H1 (cell line): ENCODE data around the gene PROZ. TPM values are rescaled to one million over a fixed set of nuclear protein-coding genes. Genes with fewer than 3 reads are reported as not detected.

Experiments
- CTCF ChIA-PET: fragments of 300-600 bp; sonication (Branson Sonifier 250); formaldehyde crosslinking; loops from one replicate; lab custom pipeline; 2021; ENCODE audit not compliant: partially characterized antibody; lab: Charles Lee
- POLR2A ChIA-PET: fragments of 300-600 bp; sonication (Branson Sonifier 250); formaldehyde crosslinking; loops from one replicate; lab custom pipeline; 2021; ENCODE audit warnings: inconsistent platforms; ENCODE audit not compliant: partially characterized antibody; lab: Charles Lee
- DNase-seq, 2 experiments: peaks; one replicate each; pipeline versions ENCODE4 v3.0.0 to v3.0.0-alpha.2; 2010 to 2022; ENCODE audit warnings: low spot score in 2 of 2, low read depth in 1 of 2, mixed read lengths in 1 of 2
- FAIRE-seq: peaks from 2 replicates; lab custom pipeline; 2011; peaks lifted over from hg19 to GRCh38; lab: Jason Lieb, UNC
- H2AFZ ChIP-seq: 2 replicates; pipeline ENCODE4 v1.8.1; 2012; ENCODE audit warnings: low read length, inconsistent platforms
- H2AK5ac ChIP-seq: 2 replicates; pipeline ENCODE4 v1.6.1; 2013; ENCODE audit warnings: low read depth, low read length
- H2BK120ac ChIP-seq: replicated peaks from 2 replicates; pipeline ENCODE3; 2013; ENCODE audit warnings: low read depth, low read length, inconsistent platforms
- H2BK12ac ChIP-seq: 2 replicates; pipeline ENCODE4 v1.6.1; 2013; ENCODE audit warnings: low read depth, low read length
- H2BK15ac ChIP-seq: 2 replicates; pipeline ENCODE4 v1.6.1; 2013; ENCODE audit warnings: low read length
- H2BK20ac ChIP-seq: 2 replicates; pipeline ENCODE4 v1.6.1; 2013; ENCODE audit warnings: low read length
- H2BK5ac ChIP-seq: 2 replicates; pipeline ENCODE4 v1.6.1; 2013; ENCODE audit warnings: low read depth, low read length
- H3K14ac ChIP-seq: 2 replicates; pipeline ENCODE4 v1.6.1; 2013; ENCODE audit warnings: inconsistent platforms; ENCODE audit not compliant: insufficient read length
- H3K18ac ChIP-seq: 2 replicates; pipeline ENCODE4 v1.6.1; 2013; ENCODE audit warnings: low read length; ENCODE audit errors: extremely low read depth
- H3K23ac ChIP-seq: 2 replicates; pipeline ENCODE4 v1.6.1; 2013; ENCODE audit warnings: inconsistent platforms; ENCODE audit not compliant: insufficient read length
- H3K23me2 ChIP-seq: 2 replicates; pipeline ENCODE4 v1.6.1; 2013; ENCODE audit warnings: low read depth, low read length
- H3K27ac ChIP-seq: 2 replicates; pipeline ENCODE4 v1.6.1; 2011; ENCODE audit warnings: low read depth, low read length, inconsistent platforms
- H3K27me3 ChIP-seq, 4 experiments: replicated peaks in 1 of 4; 1 replicate in 1 of 4; 2 replicates in 3 of 4; pipeline versions ENCODE4 v1.6.1 to v1.8.1; 2011 to 2013; ENCODE audit warnings: low read length in 3 of 4, mild to moderate bottlenecking in 3 of 4, inconsistent platforms in 2 of 4, mixed read lengths in 2 of 4, moderate library complexity in 1 of 4; ENCODE audit not compliant: control insufficient read depth in 3 of 4, insufficient read depth in 3 of 4; ENCODE audit errors: extremely low read depth in 1 of 4
- H3K36me3 ChIP-seq, 4 experiments: 2 replicates each; pipeline versions ENCODE4 v1.6.1 to v1.8.1; 2011 to 2013; ENCODE audit warnings: mild to moderate bottlenecking in 4 of 4, low read length in 3 of 4, moderate library complexity in 2 of 4, control low read depth in 1 of 4, inconsistent platforms in 1 of 4; ENCODE audit not compliant: insufficient read depth in 4 of 4, control insufficient read depth in 2 of 4
- H3K4ac ChIP-seq: replicated peaks from 2 replicates; pipeline ENCODE3; 2013; ENCODE audit warnings: low read length, low read depth, mixed read lengths, inconsistent platforms; ENCODE audit not compliant: insufficient read length
- H3K4me1 ChIP-seq, 4 experiments: replicated peaks in 1 of 4; 1 replicate in 1 of 4; 2 replicates in 3 of 4; pipeline versions ENCODE4 v1.6.1 to v1.8.1; 2011 to 2013; ENCODE audit warnings: low read length in 3 of 4, inconsistent platforms in 2 of 4, mixed read lengths in 1 of 4; ENCODE audit not compliant: insufficient read depth in 4 of 4, control insufficient read depth in 3 of 4
- H3K4me2 ChIP-seq, 2 experiments: 2 replicates each; pipeline versions ENCODE4 v1.6.1 to v1.8.1; 2011 to 2013; ENCODE audit warnings: low read depth in 2 of 2, low read length in 2 of 2, control low read depth in 1 of 2, inconsistent platforms in 1 of 2, mild to moderate bottlenecking in 1 of 2; ENCODE audit not compliant: insufficient read depth in 1 of 2
- H3K4me3 ChIP-seq, 4 experiments: fragments of 200-600, 300-600 bp in 1 of 4; sonication (generic), shearing (Covaris generic), sonication (Bioruptor Twin) in 1 of 4; 2 replicates each; pipeline versions ENCODE4 v1.5.1 to v1.8.1; 2011 to 2016; ENCODE audit warnings: low read length in 4 of 4, low read depth in 3 of 4, control low read depth in 2 of 4, inconsistent platforms in 2 of 4, mild to moderate bottlenecking in 2 of 4, mixed read lengths in 1 of 4, moderate library complexity in 1 of 4; ENCODE audit not compliant: insufficient read depth in 2 of 4; ENCODE audit errors: extremely low read depth in 1 of 4
- H3K56ac ChIP-seq: replicated peaks from 2 replicates; pipeline ENCODE3; 2013; ENCODE audit warnings: low read depth, mild to moderate bottlenecking, mixed read lengths, low read length, inconsistent platforms; ENCODE audit not compliant: insufficient read length
- H3K79me1 ChIP-seq: 2 replicates; pipeline ENCODE4 v1.6.1; 2013; ENCODE audit warnings: low read depth, low read length, control low read depth
- H3K79me2 ChIP-seq, 2 experiments: 2 replicates each; pipeline versions ENCODE4 v1.6.1 to v1.8.1; 2012 to 2013; ENCODE audit warnings: low read length in 2 of 2, mild to moderate bottlenecking in 2 of 2, inconsistent platforms in 1 of 2; ENCODE audit not compliant: insufficient read depth in 2 of 2, control insufficient read depth in 1 of 2
- H3K9ac ChIP-seq, 4 experiments: replicated peaks in 1 of 4; 1 replicate in 1 of 4; 2 replicates in 3 of 4; pipeline versions ENCODE4 v1.6.1 to v1.8.1; 2011 to 2013; ENCODE audit warnings: low read depth in 3 of 4, low read length in 3 of 4, control low read depth in 2 of 4, mild to moderate bottlenecking in 2 of 4, moderate library complexity in 2 of 4, inconsistent platforms in 1 of 4; ENCODE audit errors: extremely low read depth in 1 of 4
- H3K9me3 ChIP-seq, 2 experiments: 2 replicates each; pipeline versions ENCODE4 v1.6.1 to v1.8.1; 2012 to 2013; ENCODE audit warnings: mild to moderate bottlenecking in 2 of 2, moderate library complexity in 2 of 2, control low read depth in 1 of 2, inconsistent platforms in 1 of 2, low read depth in 1 of 2, low read length in 1 of 2, mixed read lengths in 1 of 2; ENCODE audit not compliant: insufficient read depth in 2 of 2
- H4K20me1 ChIP-seq, 2 experiments: replicated peaks in 1 of 2; 2 replicates each; pipeline versions ENCODE3 to v1.8.1; 2011 to 2013; ENCODE audit warnings: inconsistent platforms in 2 of 2, low read length in 2 of 2, mild to moderate bottlenecking in 1 of 2; ENCODE audit not compliant: insufficient read depth in 2 of 2, control insufficient read depth in 1 of 2
- H4K5ac ChIP-seq: 2 replicates; pipeline ENCODE4 v1.6.1; 2013; ENCODE audit warnings: low read length, low read depth, mixed read lengths, inconsistent platforms; ENCODE audit not compliant: insufficient read length
- H4K8ac ChIP-seq: 2 replicates; pipeline ENCODE4 v1.8.0; 2013; ENCODE audit warnings: mild to moderate bottlenecking, moderate library complexity, low read length, inconsistent platforms; ENCODE audit not compliant: insufficient read depth; ENCODE audit errors: extremely low read depth
- H4K91ac ChIP-seq: replicated peaks from 2 replicates; pipeline ENCODE3; 2013; ENCODE audit warnings: low read length, mixed read lengths, inconsistent platforms; ENCODE audit not compliant: insufficient read length
- ATF3 ChIP-seq: IDR thresholded peaks from 2 replicates; pipeline ENCODE4 v1.6.1; 2011; ENCODE audit warnings: low read depth, mild to moderate bottlenecking, low read length; ENCODE audit not compliant: insufficient read depth
- BRCA1 ChIP-seq: IDR thresholded peaks from 2 replicates; pipeline ENCODE4 v1.6.1; 2012; ENCODE audit warnings: low read depth, low read length, improper control_type of control experiment
- EP300 ChIP-seq, 2 experiments: IDR thresholded peaks; 1 replicate in 1 of 2; 2 replicates in 1 of 2; pipeline ENCODE4 v1.6.1; 2011 to 2012; ENCODE audit warnings: low read depth in 2 of 2, low read length in 2 of 2, mild to moderate bottlenecking in 2 of 2, borderline replicate concordance in 1 of 2, inconsistent platforms in 1 of 2, moderate library complexity in 1 of 2
- FOSL1 ChIP-seq: IDR thresholded peaks from 2 replicates; pipeline ENCODE4 v1.6.1; 2011; ENCODE audit warnings: mild to moderate bottlenecking, low read depth, low read length, moderate library complexity; ENCODE audit not compliant: insufficient read depth
- JUND ChIP-seq: IDR thresholded peaks from 2 replicates; pipeline ENCODE4 v1.6.1; 2011; ENCODE audit warnings: mild to moderate bottlenecking, improper control_type of control experiment, low read length
- MAFK ChIP-seq: IDR thresholded peaks from 2 replicates; pipeline ENCODE4 v1.6.1; 2012; ENCODE audit warnings: low read depth, mild to moderate bottlenecking, improper control_type of control experiment, low read length
- SAP30 ChIP-seq: fragments of 300-600 bp; sonication (generic); IDR thresholded peaks from 2 replicates; pipeline ENCODE4 v1.7.1; 2012; ENCODE audit warnings: low read length, moderate library complexity, mild to moderate bottlenecking, inconsistent platforms; ENCODE audit not compliant: insufficient read depth, insufficient replicate concordance
- SIRT6 ChIP-seq: IDR thresholded peaks from one replicate; pipeline ENCODE4 v1.7.1; 2012; ENCODE audit warnings: low read length, inconsistent platforms
- SP1 ChIP-seq: IDR thresholded peaks from 2 replicates; pipeline ENCODE4 v1.6.1; 2011; ENCODE audit warnings: low read depth, low read length
- SUZ12 ChIP-seq: fragments of 200-600 bp; sonication (generic); IDR thresholded peaks from 2 replicates; pipeline ENCODE4 v1.6.1; 2012; ENCODE audit warnings: mild to moderate bottlenecking, inconsistent platforms, low read length, moderate library complexity, mixed read lengths
- TBP ChIP-seq: IDR thresholded peaks from 2 replicates; pipeline ENCODE4 v1.6.1; 2011; ENCODE audit warnings: low read depth, low read length, improper control_type of control experiment
- TCF12 ChIP-seq: IDR thresholded peaks from 2 replicates; pipeline ENCODE4 v1.6.1; 2011; ENCODE audit warnings: low read depth, mild to moderate bottlenecking, low read length
- WGBS, 2 experiments: shearing (Covaris generic) in 1 of 2; methylation state at CpG; one replicate each; pipeline versions ENCODE4 v1.1.6 to v1.1.7; 2013 to 2015; ENCODE audit warnings: low lambda C conversion rate in 2 of 2, mixed read lengths in 2 of 2, inconsistent platforms in 1 of 2, low coverage in 1 of 2, missing lambda C conversion rate in 1 of 2; ENCODE audit not compliant: insufficient replicate concordance in 2 of 2, insufficient coverage in 1 of 2, insufficient read length in 1 of 2; ENCODE audit errors: extremely low coverage in 1 of 2, missing lambda C conversion rate in 1 of 2; 5-methylcytosine and 5-hydroxymethylcytosine counted together
- polyA plus RNA-seq, 7 experiments: library from polyadenylated mRNA; depleted of rRNA in 3 of 7; stranded (reverse) in 5 of 7; unstranded in 2 of 7; fragments of >200 nt in 5 of 7; fragments of 200-250 nt in 2 of 7; gene quantifications; 1 replicate in 5 of 7; 2 replicates in 1 of 7; 4 replicates in 1 of 7; pipeline versions ENCODE4 v1.2.1 to v1.2.3, GENCODE V29; 2011 to 2013; ENCODE audit warnings: missing spikeins in 2 of 7, mixed read lengths in 2 of 7
- total RNA-seq: library from RNA; stranded (reverse); fragmentation: NEBNext Ultra II Directional; extraction: Animal tissue kit (Norgen Biotek cat#: 25700); gene quantifications from 2 replicates; pipeline ENCODE4 v1.2.1, GENCODE V29; 2021

The PROZ gene
- total and polyA plus RNA-seq, 2 of the 8 experiments (the other 6 are each of a cell fraction or from before 2014, with no cell fraction given): not detected

- H3K36me3 ChIP-seq: peaks cover 19 to 77% (median 55%) of the 10 kb centered on the region in 4 experiments
- TF ChIP-seq JUND: no peak
- TF ChIP-seq SAP30: no peak
- no peak for TF ChIP-seq EP300 (IDR thresholded peaks at IDR 0.05; ENCODE audit: borderline replicate concordance in 1 of 2, low read depth in 2 of 2, low read length in 2 of 2)
- no peak for TF ChIP-seq BRCA1
- no peak for TF ChIP-seq SP1
- no peak for TF ChIP-seq TBP
- TF ChIP-seq TCF12: no peak
- TF ChIP-seq ATF3: no peak
- no peak for TF ChIP-seq SIRT6
- no peak for TF ChIP-seq FOSL1
- TF ChIP-seq SUZ12: no peak
- TF ChIP-seq MAFK: no peak
These were observed 17.8 kb downstream of the PROZ start for GRCh38 chr13:113176280-113176679.

More at GRCh38 chr13:113176280-113176679, 17.8 kb downstream of the PROZ start:
- Histone ChIP-seq H3K4me2 (no peak overlapping the region), H3K79me2 (no peaks in the 10 kb centered on the region; a peak in 1 of 4 replicates), H4K20me1 (peaks cover 6 to 14% of the 10 kb centered on the region in 2 experiments), H2BK20ac (no peak overlapping the region), H3K79me1 (no peaks in the 10 kb centered on the region), H3K27ac (no peak overlapping the region), H2AFZ (no peak overlapping the region), H3K4ac (no peak overlapping the region), H3K4me3 (no peak overlapping the region), H3K9ac (no peak overlapping the region), H2AK5ac (no peak overlapping the region), H3K56ac (no peak overlapping the region), H3K23me2 (no peaks in the 10 kb centered on the region), H3K23ac (no peak overlapping the region), H2BK12ac (no peak overlapping the region), H3K4me1 (peaks cover 0 to 10% (median 2%) of the 10 kb centered on the region in 4 experiments; a peak in 5 of 7 replicates), H4K8ac (no peak overlapping the region; the same call in 1 of the 2 replicates), H3K18ac (no peak overlapping the region), H4K91ac (no peak overlapping the region), H3K27me3 (no peaks in the 10 kb centered on the region), H2BK5ac (no peak overlapping the region), H4K5ac (no peak overlapping the region), H2BK120ac (no peak overlapping the region), H2BK15ac (no peak overlapping the region), H3K14ac (no peak overlapping the region), H3K9me3 (no peaks in the 10 kb centered on the region)
- FAIRE-seq: no peak
- WGBS, 2 experiments: 70% methylated on average over 5 of the region's 5 CpGs; no CpG with 5 or more reads in 1 of the 2 experiments
- POLR2A ChIA-PET: interaction anchor here (1.0 to 2.2 kb wide), 2 partner anchors 17 to 55 kb away, joined by 3 to 7 read pairs; partner anchors contain the start of gene PROZ
- no peak for DNase-seq
- CTCF ChIA-PET: interaction anchor here (0.7 to 1.5 kb wide), 4 partner anchors 18 to 148 kb away, joined by 3 to 7 read pairs (median 4); partner anchors contain the start of gene PROZ
